GM12891 (cell line): ENCODE data around the gene NT5DC2.

Experiments used
- DNase-seq: peaks from one replicate; pipeline ENCODE4 v3.0.0; 2011; ENCODE audit warnings: low spot score; ENCODE audit not compliant: insufficient read length
- FAIRE-seq: peaks from 2 replicates; lab custom pipeline; 2011; peaks lifted over from hg19 to GRCh38; lab: Jason Lieb, UNC
- PAX5 ChIP-seq: IDR thresholded peaks from 2 replicates; pipeline ENCODE4 v1.6.1; 2011; ENCODE audit warnings: low read length, moderate library complexity, mild to moderate bottlenecking; ENCODE audit not compliant: insufficient read depth, severe bottlenecking
- POLR2A ChIP-seq: IDR thresholded peaks from 2 replicates; pipeline ENCODE4 v1.6.1; 2011; ENCODE audit warnings: low read depth, low read length, control low read depth
- POLR2AphosphoS5 ChIP-seq: IDR thresholded peaks from 2 replicates; pipeline ENCODE4 v1.6.1; 2011; ENCODE audit warnings: low read depth, low read length, control low read depth
- POU2F2 ChIP-seq: IDR thresholded peaks from 2 replicates; pipeline ENCODE4 v1.6.1; 2011; ENCODE audit warnings: low read depth, mild to moderate bottlenecking, control low read depth, low read length, moderate library complexity
- SPI1 ChIP-seq: IDR thresholded peaks from 2 replicates; pipeline ENCODE4 v1.6.1; 2011; ENCODE audit warnings: low read depth, low read length, control low read depth
- TAF1 ChIP-seq: IDR thresholded peaks from 2 replicates; pipeline ENCODE4 v1.6.1; 2011; ENCODE audit warnings: low read depth, low read length, control low read depth

Gene NT5DC2

GRCh38 chr3:52490035-52490938, 43.4 kb downstream of the NT5DC2 start:
- TF ChIP-seq PAX5 (no peak), TAF1 (no peak), SPI1 (no peak), POLR2AphosphoS5 (no peak), POU2F2 (no peak), POLR2A (no peak)
- no peak for FAIRE-seq
- DNase-seq, result no peak

- TF ChIP-seq POLR2AphosphoS5 (no peak), PAX5 (no peak), POU2F2 (no peak), SPI1 (no peak), TAF1 (no peak), POLR2A (no peak)
- FAIRE-seq (no peak), DNase-seq (no peak)
Measured at GRCh38 chr3:52489453-52489852, 44.2 kb downstream of the NT5DC2 start.

DNA sequence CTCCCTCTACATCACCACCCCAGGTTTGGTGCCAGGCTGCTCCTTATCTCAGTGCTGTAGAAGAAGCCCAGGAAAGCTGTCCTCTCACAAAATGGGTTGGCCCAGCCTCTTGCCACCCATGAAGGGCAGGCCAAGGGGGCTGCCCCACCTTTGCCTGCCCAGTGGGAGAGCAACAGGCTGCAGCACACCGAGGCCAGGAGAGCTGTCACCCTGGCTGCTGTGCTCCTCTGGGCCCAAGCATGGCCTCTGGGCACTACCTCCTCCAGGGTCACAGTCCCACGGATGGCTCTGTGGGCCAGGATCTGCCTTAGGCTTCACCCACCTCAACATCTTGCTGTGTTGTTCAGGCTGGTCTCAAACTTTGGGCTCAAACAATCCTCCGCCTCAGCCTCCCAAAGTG, 44.9 kb downstream of the NT5DC2 start:
- FAIRE-seq, result no peak

DNA sequence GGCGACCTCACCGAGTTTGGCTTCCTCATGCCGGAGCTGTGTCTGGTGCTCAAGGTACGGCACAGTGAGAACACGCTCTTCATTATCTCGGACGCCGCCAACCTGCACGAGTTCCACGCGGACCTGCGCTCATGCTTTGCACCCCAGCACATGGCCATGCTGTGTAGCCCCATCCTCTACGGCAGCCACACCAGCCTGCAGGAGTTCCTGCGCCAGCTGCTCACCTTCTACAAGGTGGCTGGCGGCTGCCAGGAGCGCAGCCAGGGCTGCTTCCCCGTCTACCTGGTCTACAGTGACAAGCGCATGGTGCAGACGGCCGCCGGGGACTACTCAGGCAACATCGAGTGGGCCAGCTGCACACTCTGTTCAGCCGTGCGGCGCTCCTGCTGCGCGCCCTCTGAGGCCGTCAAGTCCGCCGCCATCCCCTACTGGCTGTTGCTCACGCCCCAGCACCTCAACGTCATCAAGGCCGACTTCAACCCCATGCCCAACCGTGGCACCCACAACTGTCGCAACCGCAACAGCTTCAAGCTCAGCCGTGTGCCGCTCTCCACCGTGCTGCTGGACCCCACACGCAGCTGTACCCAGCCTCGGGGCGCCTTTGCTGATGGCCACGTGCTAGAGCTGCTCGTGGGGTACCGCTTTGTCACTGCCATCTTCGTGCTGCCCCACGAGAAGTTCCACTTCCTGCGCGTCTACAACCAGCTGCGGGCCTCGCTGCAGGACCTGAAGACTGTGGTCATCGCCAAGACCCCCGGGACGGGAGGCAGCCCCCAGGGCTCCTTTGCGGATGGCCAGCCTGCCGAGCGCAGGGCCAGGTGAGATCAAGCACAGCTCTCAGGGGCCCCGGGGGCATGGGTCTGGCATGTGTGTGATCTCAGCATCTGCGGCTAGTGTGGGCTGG, 45.6 kb downstream of the NT5DC2 start:
- FAIRE-seq (no peak), DNase-seq (no peak)
- TF ChIP-seq PAX5 (no peak), SPI1 (no peak), TAF1 (no peak), POLR2A (no peak), POLR2AphosphoS5 (no peak), POU2F2 (no peak)

More for the DNA sequence above, 44.9 kb downstream of the NT5DC2 start:
- TF ChIP-seq PAX5 (no peak), POU2F2 (no peak), TAF1 (no peak), SPI1 (no peak), POLR2A (no peak), POLR2AphosphoS5 (no peak)
- DNase-seq, result no peak

- FAIRE-seq, result no peak
- no peak for TF ChIP-seq POLR2AphosphoS5
- TF ChIP-seq POU2F2, result no peak
- no peak for TF ChIP-seq PAX5
- no peak for TF ChIP-seq POLR2A
Measured at GRCh38 chr3:52487050-52487787, 46.4 kb downstream of the NT5DC2 start.

DNA sequence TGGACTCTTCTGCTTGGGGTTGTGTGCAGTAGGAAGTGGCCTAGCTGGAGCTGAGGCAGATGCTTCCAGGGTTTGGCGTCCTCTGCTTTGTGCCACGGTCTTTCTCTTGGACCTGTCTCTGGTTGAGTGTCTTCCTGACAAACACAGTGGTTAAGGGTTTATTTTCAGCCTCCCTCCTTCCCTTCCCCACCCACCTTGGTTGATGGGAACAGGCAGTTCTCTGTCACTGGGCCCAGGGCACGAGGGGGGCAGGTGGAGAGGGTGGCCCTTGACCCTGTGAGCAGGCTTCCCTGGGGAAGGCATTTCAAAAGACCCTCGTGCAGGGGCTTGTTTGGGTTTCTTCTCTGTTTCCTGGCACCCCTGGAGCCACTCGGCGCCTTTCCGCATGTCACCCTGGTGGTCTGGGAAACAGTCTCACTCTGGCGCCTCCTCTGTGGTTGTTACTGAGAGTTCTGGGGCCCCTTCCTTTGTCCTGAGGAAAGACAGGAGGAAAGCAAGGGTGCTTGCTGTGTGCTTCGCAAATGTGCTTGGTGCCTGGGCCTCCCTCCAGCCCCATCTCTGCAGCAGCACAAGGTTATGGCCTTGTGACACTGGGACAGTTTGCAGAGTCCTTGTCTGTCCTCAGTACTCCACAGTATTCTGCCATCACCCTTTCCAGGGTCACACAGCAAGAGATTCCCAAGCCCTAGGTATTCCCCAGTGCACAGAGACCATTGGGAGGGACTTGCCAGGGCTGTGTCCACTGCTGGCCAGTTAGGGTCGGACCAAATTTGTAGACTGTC, 48.8 kb downstream of the NT5DC2 start:
- TF ChIP-seq POU2F2 (no peak), TAF1 (no peak)
- no peak for FAIRE-seq

More at GRCh38 chr3:52487050-52487787, 46.4 kb downstream of the NT5DC2 start:
- DNase-seq, result no peak

GRCh38 chr3:52483577-52484381, 49.9 kb downstream of the NT5DC2 start:
- DNase-seq (no peak), FAIRE-seq (no peak)
- TF ChIP-seq SPI1 (no peak), POU2F2 (no peak), POLR2AphosphoS5 (no peak), TAF1 (no peak), POLR2A (no peak), PAX5 (no peak)

More for the DNA sequence above, 48.8 kb downstream of the NT5DC2 start:
- no peak for DNase-seq

DNA sequence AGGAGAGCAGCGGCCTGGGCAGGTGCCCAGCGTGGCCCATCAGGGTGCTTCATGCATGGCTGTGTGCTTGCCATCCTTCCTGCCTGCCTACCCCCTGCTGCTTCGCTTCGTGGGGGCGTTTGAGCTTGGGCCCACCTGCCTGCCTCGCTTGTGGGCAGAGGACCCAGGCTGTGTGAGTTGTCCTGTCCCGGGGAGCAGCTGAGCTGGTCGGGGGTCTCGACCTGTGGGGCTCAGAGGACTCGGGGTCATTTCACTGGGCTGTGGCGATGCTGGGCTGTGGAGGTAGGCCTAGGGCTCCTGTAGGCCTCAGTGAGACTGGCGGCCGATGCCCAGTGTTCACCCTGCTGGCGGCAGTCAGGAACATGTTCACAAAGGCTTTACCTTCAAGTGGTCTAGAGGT, 50.6 kb downstream of the NT5DC2 start:
- FAIRE-seq, result no peak
- DNase-seq, result no peak
- no peak for TF ChIP-seq POU2F2
- no peak for TF ChIP-seq POLR2AphosphoS5
- TF ChIP-seq TAF1, result no peak
- TF ChIP-seq PAX5, result no peak
- TF ChIP-seq POLR2A, result no peak
- no peak for TF ChIP-seq SPI1
